Esophagus mucosa (tissue), 1 donor: ENCODE data around the gene RSRC1. TPM values are rescaled to one million over a fixed set of nuclear protein-coding genes. Genes with fewer than 3 reads are reported as not detected.
"Not testable (repeated sequence)": the region's sequence is repeated elsewhere in the genome, so short reads cannot be mapped to it uniquely, and the experiment has no call there.

Experiments used
- ATAC-seq: fragments of 200-7000 bp; cut with Tn5 transposase; one replicate; pipeline ENCODE4 v1.9.1; 2020
- total RNA-seq: library from RNA; stranded (reverse); gene quantifications from one replicate; pipeline ENCODE4 v1.2.4, GENCODE V29; 2023
- donor health status: DM: yes; HTN: yes; CAD: no.

RSRC1 gene
- total RNA-seq, 1 donor from 2014 or later, result 16.9 TPM

DNA sequence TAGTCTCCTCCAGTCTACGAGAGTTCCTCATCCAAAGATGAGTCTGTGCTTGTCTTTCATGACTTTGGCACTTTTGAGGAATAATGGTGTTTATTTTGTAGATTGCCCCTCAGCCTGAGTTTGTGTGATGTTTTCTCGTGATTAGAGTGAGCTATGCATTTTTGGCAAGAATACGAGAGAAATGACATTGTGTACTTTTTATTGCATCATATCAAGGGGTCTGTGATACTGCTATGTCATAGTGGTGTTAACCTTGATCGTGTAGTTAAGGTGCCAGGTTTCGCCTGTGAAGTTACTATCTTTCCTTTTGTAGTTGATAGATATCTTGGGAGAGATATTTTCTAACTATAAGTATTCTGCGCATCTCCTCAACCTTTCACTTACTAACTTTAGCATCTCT lies 18.9 kb downstream of the RSRC1 start:
- no peak for ATAC-seq

DNA sequence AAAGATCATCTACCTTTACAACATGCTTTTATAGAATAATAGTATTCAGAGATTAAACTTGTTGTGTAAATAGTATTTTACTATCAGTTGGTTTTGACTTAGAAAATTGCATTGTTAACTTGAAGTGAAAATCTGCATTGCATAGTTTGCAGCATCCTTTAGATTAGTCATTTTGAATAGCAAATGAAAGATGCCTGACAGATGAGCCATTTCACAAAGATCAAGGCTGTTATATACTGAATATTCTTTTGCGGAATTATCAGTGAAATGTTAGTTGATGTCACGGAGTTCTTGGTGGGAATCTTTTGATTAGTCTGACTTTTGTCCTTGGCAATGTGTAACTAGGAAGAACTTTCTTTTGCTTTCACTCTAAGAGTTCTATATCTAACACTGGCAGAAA lies 24.5 kb downstream of the RSRC1 start:
- no peak for ATAC-seq

DNA sequence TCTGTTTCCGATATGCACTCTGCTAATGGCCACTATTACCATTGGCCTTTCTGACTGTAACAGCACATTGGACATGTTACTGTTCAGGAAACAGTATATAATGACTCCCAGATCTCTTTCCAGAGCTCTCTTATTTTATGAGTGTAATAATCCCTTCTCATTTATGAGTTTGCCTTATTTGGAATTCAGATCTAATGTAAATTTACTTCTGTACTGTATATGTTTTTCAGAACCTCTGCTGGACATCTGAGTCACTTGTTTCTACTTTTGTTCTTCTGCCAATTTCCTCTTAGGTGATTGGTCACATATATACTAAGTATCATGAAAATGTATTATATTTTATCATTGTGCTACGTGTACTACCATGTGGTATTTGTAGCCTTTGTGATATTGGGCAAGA lies 30.5 kb downstream of the RSRC1 start:
- peak; percentile 35 for ATAC-seq

DNA sequence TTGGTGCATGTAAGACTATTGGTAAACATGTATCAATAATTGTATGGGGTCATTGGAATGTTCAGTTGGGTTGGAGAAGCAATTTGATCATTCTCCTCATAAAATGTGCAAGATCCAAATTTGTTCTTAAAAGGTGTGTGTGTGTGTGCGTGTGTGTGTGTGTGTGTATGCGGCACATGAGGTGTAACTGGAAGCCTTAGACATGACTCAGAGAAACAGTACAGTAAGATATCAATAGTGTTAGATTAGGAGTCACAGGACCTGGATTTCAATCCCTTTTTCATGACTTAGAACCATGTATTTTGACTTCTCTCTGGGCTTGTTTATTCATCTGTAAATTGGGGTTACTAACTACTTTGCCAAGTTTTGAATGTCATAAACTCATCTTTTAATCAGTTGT lies 38.3 kb downstream of the RSRC1 start:
- no peak for ATAC-seq

DNA sequence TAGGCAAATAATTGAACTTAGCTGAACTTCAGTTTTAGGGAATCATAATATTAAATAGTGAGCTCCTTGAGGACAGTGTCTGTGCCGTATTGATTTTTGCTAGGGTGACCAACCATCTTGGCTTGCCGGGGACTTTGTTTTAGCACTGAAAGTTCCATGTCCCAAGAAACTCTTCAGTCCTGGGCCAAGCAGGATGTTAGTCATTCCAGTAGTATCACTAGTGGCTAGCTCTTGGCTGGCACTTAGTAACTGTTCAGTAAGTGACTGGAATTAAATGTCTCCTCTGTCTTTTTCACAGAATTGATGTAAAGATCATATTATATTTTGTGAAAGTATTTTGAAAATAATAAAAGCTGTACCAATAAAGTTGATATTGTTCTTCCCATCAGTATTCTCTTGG lies 42.3 kb downstream of the RSRC1 start:
- no peak for ATAC-seq

DNA sequence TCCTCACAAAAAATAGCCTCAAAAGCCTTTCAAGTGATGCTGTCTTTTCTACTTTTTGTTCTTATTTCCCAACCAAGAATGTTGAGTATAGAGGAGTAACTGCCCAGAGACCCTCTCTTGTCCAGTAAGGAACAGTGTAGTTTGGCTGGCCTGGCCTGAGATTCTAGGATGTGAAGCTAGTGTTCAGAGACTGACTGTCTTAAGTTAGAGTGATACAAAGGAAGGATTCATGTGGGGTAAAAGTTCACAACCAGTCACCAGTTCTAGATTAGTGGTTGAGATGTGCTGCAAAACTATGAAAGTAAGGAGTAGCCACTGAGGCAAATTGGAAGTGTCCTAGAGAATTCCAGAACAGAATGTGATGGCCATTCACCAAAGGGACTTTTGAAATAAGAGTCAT lies 49.1 kb downstream of the RSRC1 start:
- no peak for ATAC-seq

DNA sequence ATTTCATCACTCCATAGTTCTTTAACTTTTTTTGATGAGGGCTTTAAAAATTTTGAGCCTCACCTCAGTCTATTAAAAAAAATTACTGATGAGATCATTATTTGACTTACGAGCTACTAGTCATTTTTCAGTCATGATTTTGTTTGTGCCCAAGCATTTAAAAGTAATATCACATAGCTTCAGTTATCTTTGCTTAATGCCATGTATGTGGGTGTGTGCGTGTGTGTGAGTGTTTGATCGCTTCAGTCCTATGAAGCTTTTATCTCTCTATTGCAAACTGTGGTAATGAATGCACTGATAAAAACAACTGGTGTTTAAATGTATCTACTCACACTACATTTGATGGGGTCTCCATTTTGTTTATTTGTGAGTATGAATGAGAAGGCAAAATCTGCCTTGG lies 49.8 kb downstream of the RSRC1 start:
- no peak for ATAC-seq

DNA sequence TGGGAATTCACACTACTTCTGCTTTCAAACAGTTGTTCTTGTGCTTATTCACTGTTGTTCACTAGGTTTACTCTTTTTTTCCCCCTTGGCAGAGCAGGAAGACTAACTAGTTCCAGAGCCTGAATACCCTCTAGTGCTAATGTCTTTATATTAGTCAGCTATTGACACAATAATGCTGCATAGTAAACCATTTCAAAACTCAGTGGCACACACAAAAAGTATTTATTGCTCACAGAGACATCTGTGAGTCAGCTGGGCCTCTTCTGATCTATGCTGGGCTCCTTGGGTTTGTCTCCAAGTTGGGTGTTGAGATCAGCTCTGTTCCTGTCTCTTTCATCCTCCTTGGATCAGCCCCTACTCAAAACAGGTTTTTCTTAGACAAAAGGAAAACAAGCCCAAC lies 51.1 kb downstream of the RSRC1 start:
- peak; percentile 98 for ATAC-seq

DNA sequence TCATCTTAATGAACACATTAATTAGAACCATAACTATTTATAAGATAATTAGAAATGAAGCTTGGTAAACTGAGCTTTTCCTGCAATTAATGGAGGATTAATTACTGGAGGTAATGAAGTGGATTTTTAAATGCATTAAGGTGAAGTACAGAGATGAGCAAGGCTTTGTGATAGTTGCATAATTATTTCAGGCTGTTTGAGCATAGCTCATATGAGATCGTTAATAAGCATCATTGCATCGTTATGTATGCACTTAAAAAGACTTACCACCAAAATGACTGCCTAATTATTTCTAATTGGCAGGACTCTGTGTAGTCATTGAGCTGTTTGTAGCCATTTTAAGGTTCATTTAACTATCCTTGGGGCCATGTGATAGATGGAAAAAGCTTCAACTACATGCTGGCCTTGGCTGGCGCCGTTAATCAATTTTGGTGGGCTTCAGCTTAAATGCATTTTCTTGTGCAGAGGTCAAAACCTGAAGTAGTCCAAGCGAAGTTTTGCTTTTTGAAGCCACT lies 55.3 kb downstream of the RSRC1 start:
- ATAC-seq, result no peak

DNA sequence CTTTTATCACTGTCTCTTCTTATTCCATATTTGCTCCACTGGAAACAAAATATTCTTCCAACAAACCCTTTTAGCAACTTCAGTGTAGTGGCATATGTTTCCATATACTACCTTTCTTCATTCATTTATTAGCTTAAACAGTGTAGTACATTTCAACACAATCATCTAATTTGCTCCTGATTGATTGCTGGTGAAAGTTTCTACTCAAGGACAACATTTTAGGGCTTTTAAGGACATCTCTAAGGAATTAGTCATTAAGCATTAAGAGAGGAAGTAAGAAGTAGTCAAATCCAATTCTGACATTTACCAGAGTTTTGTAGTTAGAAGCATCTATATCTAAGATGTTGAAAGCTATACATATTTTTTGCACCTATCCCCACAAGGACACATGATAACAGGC lies 55.8 kb downstream of the RSRC1 start:
- ATAC-seq, result no peak

DNA sequence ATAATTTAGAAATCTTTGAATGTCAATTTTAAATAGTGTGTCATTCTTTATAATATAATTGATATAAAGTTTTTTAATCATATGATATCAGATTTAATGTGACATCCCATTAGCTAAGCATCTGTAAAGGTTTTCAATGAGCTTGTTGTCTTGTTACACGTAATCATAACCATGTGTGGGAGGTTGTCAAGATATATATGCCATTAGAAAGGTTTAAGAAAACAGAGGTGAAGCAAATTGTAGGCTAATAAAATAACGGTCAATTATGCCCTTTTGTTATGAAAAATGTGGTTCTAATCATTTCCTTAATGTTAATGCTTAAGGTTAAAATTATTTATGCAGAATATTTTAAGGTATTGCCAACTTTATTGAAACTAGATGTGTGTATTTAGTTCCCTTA lies 56.3 kb downstream of the RSRC1 start:
- ATAC-seq, result no peak

DNA sequence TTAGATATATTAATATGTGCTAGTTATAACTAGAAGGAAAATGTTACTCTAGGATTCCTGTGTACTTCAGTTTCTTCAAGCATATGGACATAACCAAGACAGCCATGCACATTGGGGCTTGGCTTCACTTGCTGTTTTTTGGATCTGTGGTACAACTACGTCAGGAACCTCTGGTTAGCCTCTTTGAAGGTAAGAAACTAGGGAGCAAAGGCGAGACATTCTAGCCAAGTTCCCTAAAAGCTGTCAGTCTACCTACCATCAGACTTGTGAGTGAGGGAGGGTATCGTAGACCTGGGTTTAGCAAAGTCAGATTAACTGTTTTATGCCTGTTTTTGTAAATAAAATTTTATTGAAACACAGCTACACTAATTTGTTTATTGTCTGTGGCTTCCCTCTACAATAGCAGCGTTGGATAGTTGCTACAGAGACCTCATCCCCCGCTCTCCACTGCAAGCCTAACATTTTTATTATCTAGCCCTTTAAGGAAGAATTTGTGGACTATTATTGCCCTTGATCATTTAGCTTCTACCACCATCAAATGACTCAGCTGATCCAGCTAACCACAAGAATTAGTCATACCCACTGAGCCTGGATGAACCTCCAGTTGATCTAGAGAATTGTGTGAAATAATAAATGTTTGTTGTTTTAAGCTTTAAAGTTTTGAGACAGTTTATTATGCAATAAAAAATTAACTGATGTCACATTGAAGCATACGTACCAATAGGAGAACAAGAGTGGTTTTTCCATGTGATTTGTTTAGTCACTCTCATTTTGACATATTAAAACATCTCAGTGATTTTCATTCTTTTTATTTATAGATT lies 58.1 kb downstream of the RSRC1 start:
- ATAC-seq, result peak; percentile 98

DNA sequence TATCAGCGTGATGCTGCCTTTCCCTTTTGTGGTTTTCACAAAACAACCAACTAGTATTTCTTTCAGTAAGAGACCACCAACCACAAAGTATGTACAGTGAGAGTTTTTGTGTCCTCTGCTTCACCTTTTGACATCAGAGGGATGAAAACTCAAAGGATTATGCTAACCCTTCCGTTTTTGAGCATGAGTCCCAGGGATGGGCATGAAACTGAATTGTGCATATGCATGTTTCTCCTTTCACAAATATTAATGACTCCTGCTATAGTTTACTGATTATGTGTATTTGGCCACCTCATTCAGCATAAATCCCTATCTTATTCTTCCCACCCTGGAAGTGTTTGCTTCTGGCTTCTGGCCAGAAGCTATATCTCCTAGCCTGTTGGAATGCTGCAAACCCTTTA lies 59.2 kb downstream of the RSRC1 start:
- peak; percentile 42 for ATAC-seq

DNA sequence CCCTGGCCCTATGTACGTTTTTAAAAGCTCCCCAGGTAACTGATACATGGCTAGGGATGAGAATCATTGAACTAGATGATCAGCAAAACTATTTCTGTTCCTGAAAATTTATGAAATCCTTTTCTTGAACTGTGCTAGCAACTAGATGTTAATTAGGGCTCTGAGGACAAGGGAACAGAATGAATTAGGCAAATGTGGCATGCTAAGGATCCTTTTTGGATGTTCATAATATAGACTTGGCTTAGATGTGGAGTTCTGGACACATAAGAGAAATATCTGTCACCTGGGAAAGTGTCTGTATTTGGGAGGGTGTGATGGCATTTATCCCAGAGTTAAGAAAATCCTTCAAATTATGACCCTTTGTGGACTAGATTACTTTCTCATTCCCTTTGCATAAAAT lies 71.2 kb downstream of the RSRC1 start:
- ATAC-seq, result no peak

DNA sequence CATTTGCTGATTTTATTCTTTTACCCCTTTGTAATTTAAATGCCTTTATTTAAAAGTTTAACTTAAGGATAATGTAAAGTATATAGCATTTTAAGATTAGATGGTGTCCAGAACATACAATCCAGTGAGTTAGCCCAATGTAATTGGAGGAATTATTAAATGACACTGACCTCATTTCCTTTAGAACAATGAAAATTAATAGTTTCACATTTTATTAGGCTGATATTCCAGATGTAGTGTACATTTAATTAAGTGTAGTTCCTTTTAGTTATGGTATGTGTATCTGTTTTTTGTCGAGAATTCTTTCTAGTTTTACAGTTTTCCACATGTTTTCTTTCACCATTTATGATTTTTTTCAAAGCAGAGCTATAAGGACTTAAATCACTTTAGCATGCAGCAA lies 75.8 kb downstream of the RSRC1 start:
- ATAC-seq, result no peak

DNA sequence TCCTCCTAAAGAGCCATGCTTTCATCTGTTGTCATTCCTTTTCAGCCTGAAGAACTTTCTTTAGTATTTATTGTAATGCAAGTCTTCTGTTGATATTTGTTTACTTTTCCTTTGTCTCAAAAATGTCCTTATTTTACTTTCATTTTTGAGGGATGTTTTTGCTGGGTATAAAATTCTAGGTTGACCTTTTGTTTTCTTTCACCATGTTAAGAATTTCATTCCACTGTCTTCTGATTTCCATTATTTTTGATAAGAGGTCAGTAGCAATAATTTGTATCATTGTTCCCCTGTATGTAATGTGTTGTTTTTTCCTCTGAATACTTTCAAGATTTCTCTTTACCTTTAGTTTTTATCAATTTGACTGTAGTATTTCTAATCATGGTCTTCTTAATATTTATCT lies 91.1 kb downstream of the RSRC1 start:
- ATAC-seq, result no peak

DNA sequence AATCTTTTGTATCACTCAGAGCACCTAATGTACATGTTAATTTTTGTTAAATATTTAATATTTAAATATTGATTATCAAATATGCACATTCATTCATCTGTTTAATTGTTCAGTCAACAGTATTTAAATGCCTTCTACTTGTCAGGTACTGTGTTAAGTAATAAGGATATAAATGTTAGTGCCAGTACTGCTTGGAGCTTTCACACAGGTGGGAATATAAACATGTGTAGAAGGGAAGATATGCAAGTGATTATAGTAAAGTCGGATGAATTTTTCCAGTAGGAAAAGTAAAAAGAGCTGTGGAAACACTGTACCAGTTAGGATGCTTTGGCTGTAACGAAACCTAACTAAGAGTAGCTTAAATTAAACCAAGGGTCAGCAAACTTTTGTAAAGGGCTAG lies 95.4 kb downstream of the RSRC1 start:
- ATAC-seq, result no peak

DNA sequence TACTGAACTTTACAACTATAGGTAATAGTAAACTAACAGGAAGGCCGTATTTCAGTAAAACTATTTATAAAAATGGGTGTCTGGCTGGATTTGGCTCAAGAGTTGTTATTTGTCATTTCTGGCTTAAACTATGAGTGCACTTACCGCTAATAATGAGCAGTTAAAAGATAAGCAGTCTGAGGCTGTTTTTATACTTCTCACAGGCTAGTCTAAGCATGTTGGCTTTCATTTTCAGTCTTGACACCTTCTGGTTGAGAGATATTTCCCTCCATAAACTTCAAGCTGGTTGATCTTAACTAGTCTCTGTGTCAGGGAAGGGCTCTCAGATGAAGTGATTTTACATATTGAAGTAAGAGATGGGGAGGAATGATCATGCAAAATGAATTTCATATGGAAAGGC lies 96.1 kb downstream of the RSRC1 start:
- ATAC-seq, result no peak

DNA sequence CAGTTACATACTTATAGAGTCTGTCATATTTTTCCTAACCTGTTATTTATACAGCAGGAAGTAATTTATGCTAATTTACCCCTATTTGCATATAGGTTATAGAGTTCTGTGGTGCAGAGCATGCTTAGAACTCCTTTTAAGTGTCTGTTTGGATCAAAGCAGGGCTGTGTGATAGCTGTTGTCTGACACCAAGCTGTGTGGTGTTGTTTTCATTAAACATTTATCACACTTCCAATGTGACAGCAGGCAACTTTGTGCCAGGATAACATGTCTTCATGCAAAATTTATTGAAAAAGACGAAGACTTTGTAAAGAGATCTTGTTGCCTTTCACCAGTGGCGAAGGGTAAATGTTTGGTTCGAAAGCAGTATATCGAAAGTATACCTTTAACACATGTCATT lies 100.2 kb downstream of the RSRC1 start:
- ATAC-seq, result no peak

DNA sequence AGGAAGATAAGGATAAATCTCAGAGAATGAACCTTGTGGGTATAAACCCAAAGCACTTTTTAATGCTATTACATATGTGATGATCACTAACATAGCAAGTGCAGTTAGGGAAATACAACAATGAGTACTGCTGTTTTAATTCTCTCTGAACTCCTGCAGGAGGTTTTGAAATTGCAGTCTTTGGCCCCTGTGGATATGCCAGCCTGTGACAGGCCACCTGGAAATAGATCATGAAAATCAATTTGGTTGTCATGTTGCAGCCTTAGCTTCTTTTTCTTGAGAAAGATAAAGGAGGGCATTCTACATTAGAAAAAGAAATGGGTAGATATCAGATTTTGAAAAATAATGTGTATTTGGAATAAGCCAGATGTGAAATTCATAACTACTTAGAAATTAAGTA lies 103.6 kb downstream of the RSRC1 start:
- no peak for ATAC-seq

DNA sequence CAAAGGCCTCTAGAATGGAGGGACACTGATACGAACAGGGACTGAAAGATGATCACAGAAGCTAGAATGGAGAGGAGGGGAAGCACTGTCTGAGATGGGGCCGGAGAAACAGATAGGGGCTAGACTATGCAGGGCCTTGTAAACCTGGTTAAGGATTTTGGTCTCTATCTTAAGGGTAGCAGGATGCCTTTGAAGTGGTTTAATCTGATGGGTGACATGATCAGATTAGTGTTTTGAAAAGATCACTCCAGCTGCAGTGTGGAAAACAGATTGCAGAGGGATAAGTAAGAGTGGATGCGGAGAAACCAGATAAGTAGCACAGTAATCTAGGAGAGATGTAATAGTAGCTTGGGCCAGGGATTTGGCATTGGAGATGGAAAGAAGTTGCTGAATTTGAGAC lies 108.1 kb downstream of the RSRC1 start:
- no peak for ATAC-seq

DNA sequence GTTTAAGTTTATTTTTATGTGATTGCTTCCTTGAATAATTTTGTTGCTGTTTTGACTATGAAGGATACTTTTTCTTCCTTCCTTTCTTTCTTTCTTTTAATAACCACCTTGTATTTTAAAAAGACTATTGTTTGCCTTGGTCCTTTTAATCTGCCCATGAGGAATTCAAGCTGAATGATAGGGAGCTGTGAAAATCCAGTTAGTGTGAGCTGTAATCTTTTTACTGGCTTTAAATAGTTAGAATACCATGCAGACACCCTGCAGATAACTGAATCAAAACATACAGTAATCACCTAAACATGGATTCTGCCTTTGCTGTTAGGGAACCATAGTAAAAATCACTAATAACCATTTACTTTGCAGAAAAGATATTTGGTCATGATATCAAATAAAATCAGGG lies 110.7 kb downstream of the RSRC1 start:
- no peak for ATAC-seq

DNA sequence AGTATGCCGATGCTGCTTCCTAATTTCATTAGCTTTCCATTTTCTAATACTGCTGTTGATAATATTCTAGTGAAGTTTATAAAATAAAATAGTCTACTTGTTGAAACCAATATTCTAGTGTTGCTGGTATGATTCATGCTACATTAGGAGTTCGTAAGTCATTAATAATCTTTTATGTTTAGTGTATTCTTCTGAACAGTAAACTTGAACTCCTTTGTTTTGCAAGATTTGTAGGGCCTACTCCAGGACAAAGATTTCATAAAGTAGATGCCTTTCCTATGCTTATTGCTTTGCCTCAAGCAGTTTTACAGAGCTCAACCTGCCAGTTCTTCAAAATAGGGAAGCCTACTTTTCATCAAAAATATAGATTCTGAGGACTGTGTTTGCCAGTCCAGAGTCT lies 111.5 kb downstream of the RSRC1 start:
- ATAC-seq, result peak; percentile 41

DNA sequence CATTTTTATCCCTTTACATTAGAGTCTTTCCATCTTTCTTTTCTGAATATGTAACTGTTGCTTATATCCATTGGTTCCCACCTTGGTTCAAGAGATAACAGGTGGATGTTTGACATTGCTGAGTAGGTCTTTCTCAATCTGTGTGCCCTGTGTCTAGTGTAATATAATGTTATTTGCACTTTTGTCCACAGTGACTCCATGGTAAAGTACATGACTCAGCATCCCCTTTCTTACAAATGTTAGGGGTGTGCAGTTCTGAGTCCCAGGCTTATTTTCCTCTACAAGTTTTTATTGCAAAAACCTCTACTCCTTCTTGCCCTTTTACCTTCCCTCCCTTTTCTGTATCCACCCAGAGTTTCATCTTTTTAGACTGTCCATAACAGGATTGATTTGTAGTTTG lies 116.5 kb downstream of the RSRC1 start:
- ATAC-seq, result no peak

DNA sequence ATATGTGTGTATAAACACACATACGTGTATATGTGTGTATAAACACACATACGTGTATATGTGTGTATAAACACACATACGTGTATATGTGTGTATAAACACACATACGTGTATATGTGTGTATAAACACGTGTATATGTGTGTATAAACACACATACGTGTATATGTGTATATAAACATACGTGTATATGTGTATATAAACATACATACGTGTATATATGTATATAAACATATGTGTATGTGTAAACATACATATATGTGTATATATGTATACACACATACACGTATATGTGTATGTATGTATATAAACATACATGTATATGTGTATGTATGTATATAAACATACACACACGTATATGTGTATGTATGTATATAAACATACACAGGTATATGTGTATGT lies 119.1 kb downstream of the RSRC1 start:
- not testable (repeated sequence) for ATAC-seq
